NCI-H2196 treated with DMSO at 0.1 percent for 48 hours (cell line): ENCODE results near the gene ZDHHC9.

Experiments used
- DNase-seq: peaks from one replicate; lab custom pipeline; 2025; ENCODE audit not compliant: unreplicated experiment; lab: John Stamatoyannopoulos, UW

Gene ZDHHC9

GRCh38 chrX:129787336-129788055, 56.2 kb downstream of the ZDHHC9 start:
- DNase-seq = no peak

DNA sequence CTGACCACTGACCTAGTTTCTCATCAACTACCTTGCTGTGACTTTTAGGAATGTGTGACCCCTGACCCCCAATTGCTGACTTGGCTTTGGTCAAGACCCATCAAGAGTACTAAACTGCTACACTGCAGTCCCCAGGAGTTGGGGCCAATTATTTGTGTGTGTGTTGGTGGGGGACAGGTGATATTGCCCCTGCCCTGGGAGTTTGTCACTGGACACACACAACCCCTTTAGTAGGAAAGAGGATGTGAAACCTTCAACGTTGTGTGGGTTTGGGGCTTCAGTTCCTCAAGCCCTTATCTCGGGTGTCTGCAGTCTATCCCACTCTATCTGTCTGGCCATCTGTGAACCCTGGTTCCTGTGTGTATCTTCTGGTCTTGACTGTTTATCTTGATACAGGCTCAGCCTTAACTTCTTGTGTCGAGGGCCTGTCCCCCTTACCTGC, 57.5 kb downstream of the ZDHHC9 start:
- DNase-seq = no peak

DNA sequence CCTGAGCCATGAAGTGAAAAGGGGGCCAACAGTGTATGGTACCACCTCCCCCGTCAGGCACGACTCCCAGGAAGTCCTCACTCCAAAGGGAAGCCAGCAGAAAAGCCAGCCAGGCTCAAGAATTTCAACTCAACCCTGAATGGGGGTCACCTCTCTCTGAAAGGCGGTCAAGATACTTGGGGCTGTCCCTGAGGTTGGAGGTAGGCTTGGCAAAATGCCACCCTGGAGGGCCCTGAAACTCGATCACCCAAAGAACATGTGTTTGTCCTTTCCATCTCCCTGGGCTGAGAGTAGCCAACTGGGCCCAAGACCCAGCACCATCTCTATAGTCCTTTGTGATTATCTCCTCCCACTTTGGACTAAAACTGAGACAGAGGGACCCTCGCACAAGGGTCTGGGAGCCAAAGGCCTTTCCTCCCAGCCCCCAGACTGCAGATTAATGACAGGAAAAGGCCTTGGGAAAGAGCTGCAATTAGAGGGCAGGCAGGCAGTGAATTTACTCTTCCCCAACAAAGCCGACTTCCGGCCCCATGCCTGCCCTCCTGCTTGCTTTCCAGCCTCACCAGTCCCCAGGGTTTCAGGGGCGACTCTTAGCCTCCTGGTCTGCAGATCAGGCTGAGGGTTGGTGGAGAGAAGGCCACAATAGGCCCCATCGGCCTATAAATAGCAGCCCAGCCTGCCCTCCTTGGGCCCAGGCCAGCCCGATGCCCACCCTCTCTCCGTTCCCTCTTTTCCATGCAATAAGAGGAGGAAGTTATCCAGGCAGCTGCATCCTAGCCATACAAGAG, 58.3 kb downstream of the ZDHHC9 start:
- DNase-seq = no peak

DNA sequence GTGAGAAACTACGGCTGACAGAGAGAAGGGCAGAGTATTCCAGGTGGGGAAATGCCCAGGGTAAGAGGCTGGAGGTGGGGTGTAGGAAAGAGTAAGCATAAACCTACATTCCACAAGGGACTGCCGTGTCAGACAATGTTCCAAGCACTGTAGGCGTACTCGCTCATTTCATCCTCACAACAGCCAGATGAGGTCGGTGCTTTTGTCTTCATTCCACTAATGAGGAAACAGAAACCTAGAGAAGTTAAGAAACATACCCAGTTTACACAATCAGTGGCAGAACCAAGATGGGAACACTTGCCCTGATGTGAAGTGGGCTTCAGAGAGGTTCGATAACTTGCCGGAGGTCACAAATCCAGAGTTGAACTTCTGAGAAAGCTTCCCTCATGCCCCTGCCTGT, 59.3 kb downstream of the ZDHHC9 start:
- no peak for DNase-seq

DNA sequence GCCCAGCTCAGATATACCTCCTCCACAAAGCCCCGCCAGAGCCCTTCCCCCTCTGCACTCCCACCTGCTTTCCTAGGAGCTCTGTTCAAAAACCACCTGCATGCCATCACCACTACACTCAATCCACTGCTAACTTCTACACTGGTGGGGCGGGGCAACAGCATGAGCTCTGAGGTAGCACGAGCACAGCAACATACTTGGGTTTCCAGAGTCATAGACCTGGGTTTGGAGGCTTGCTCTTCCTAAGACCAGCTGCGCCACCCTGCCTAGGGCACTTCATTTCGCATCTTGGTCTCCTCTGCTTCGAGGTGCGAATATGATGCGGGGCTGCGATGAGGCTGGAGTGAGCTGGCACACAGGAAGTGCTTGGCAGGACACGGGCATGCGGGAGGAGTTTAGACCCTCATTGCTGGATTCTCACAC, 60.4 kb downstream of the ZDHHC9 start:
- DNase-seq = no peak

- no peak for DNase-seq
These were observed 61.0 kb downstream of the ZDHHC9 start for GRCh38 chrX:129782706-129783105.

- DNase-seq = no peak
These were observed 61.8 kb downstream of the ZDHHC9 start for GRCh38 chrX:129781680-129782495.

GRCh38 chrX:129781134-129781672, 62.5 kb downstream of the ZDHHC9 start:
- no peak for DNase-seq

DNA sequence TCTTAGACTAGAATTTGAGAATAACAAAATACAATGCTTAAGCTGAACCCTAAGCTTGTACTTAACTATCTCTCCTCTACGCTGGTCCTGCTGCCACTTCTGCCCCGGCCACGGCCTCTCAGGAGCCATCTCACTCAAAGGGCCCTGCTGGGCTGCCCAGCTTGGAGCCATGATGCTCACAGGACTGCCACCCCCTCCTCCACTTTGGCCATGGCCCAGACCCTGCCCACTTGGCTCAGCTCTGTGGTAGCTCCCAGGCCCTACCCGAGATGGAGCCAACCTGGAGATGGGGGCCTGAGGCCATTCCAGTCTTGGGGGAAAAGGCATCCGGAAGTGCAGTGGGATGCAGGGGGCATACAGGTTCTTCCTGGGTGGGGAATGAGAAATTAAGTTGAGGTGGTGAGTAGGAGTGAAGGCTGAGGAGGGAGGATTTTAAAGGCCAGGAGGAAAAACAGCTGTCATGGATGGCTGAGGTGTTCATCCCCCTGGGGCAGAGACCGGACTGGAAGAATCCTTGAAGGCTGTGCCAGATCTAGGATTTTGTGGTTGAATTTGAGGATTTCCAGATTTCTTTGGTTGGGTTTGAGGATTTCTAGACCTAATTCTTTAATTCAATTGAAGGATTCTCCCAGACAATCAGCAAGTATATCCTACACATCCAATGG, 63.1 kb downstream of the ZDHHC9 start:
- DNase-seq = no peak

DNA sequence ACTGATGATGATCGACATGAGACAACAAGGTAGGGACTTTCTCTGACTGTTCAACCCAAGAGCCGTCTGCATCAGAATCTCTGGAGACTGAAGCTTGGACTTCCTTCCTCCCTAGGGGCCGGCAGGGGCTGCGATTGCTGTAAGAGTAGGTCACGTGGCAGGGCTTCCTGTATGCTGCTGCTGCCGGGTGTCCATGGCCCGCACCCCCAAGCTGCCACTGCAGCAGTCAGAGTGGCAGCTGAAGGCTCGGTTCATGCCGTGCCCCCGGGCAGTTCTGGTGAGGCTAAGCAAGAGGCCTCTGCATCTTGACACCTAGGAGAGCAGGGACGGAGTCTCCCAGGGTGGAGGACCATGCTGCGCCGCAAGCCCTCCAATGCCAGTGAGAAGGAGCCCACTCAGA, 63.9 kb downstream of the ZDHHC9 start, which contains the start of gene SASH3:
Gene SASH3, plus strand, starts transcription at position 203 of the 400 bp plus-strand sequence. Its CDS starts 149 bp downstream, at position 352.
- no peak for DNase-seq

- DNase-seq = no peak
These were observed 64.5 kb downstream of the ZDHHC9 start for GRCh38 chrX:129779086-129779672.

- DNase-seq = no peak
These were observed 66.3 kb downstream of the ZDHHC9 start for GRCh38 chrX:129777218-129778030.

GRCh38 chrX:129773649-129774458, 69.8 kb downstream of the ZDHHC9 start:
- no peak for DNase-seq

- DNase-seq = no peak
These were observed 70.8 kb downstream of the ZDHHC9 start for GRCh38 chrX:129772796-129773431.

GRCh38 chrX:129771266-129771995, 72.3 kb downstream of the ZDHHC9 start:
- no peak for DNase-seq

- DNase-seq = no peak
These were observed 74.1 kb downstream of the ZDHHC9 start for GRCh38 chrX:129769467-129770154.
